MG63 (cell line): ENCODE results near the gene TFAP2B. TPM values are rescaled to one million over a fixed set of nuclear protein-coding genes. Genes with fewer than 3 reads are reported as not detected.

ENCODE experiments used
- DNase-seq: peaks from one replicate; pipeline ENCODE4 v3.0.0-alpha.2; 2020
- H3K27me3 ChIP-seq: fragments of 250-450 bp; sonication (Bioruptor Pico); 2 replicates; pipeline ENCODE4 v1.5.1; 2020; ENCODE audit warnings: mild to moderate bottlenecking, moderate library complexity
- H3K36me3 ChIP-seq: fragments of 250-450 bp; sonication (Bioruptor Pico); 2 replicates; pipeline ENCODE4 v1.5.1; 2020; ENCODE audit warnings: mild to moderate bottlenecking, moderate library complexity
- H3K4me3 ChIP-seq: fragments of 250-450 bp; sonication (Bioruptor Pico); 2 replicates; pipeline ENCODE4 v1.5.1; 2020; ENCODE audit warnings: mild to moderate bottlenecking, moderate library complexity
- H3K9me3 ChIP-seq: fragments of 250-450 bp; sonication (Bioruptor Pico); 2 replicates; pipeline ENCODE4 v1.5.1; 2020; ENCODE audit warnings: mild to moderate bottlenecking, moderate library complexity
- total RNA-seq: library from RNA; depleted of rRNA; stranded (reverse); fragments of >200 nt; shearing (Covaris generic); gene quantifications from 2 replicates; pipeline ENCODE4 v1.2.3, GENCODE V29; 2014; ENCODE audit warnings: low replicate concordance; rRNA removed

Gene TFAP2B
- total RNA-seq, 1 experiment from 2014 or later, result not detected

DNA sequence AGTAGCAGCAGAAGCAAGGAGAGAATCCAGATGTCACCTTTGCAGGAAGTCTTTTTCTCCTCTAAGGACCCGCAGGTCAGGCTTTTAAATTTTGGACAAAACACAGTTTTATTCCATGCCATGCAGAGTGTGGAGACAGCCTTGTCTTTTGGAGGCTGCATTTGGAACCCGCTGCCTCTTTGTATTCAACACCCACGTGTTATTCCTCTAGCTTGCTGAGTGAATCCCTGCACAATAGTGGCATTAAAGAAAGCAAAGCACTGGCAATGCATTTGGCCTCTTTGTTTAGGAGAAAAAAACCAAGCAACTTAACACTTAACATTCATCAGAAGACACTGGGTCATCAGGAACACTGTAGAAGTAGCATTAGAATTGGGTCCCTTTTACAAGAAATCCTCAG is 43.5 kb downstream of the TFAP2B start:
- DNase-seq, result no peak
- Histone ChIP-seq H3K4me3 (no peak overlapping the region), H3K27me3 (no peaks in the 10 kb centered on the region), H3K9me3 (no peaks in the 10 kb centered on the region), H3K36me3 (no peaks in the 10 kb centered on the region)

DNA sequence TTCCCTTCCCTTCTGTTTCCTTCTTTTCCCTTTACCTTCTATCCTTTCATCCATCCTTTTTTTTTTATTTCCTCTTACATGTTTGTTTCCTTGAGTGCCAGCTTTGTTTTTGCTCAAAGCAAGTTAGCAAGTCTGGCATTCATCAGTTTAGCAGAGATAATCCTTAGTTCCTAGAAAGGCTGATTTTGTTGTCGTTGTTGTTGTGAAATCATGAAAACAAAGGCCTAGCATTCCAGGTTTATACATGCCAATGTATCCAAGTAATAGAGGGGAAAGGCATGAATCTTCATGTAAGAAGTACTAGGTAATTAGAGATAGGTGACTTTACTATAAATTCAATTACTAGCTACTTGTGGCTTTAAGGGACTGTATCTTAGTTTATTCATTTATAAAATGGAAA is 45.9 kb downstream of the TFAP2B start:
- H3K36me3 ChIP-seq, result no peaks in the 10 kb centered on the region
- H3K9me3 ChIP-seq, result no peaks in the 10 kb centered on the region
- DNase-seq, result no peak
- H3K27me3 ChIP-seq, result no peaks in the 10 kb centered on the region
- H3K4me3 ChIP-seq, result no peak overlapping the region

DNA sequence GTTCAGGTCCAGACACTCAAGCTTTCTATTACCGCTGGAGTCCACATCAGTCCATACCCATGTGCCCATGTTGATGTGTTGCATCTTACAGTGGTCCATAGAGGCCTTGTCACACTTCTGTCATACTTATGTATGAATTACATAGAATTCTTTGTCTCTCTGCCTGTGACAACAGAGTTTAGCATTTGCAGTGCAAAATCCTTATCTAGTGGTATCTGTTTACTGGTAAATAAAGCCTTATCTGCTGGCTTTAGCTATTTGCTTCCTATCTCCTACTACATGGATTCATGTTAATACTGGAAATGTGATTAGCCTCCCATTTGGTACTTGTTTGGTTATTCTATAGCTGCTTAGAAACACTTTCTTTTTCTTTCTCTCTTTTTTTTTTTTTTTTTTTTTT is 49.8 kb downstream of the TFAP2B start:
- Histone ChIP-seq H3K9me3 (no peaks in the 10 kb centered on the region), H3K27me3 (no peaks in the 10 kb centered on the region), H3K36me3 (no peaks in the 10 kb centered on the region), H3K4me3 (no peak overlapping the region)
- DNase-seq, result no peak

DNA sequence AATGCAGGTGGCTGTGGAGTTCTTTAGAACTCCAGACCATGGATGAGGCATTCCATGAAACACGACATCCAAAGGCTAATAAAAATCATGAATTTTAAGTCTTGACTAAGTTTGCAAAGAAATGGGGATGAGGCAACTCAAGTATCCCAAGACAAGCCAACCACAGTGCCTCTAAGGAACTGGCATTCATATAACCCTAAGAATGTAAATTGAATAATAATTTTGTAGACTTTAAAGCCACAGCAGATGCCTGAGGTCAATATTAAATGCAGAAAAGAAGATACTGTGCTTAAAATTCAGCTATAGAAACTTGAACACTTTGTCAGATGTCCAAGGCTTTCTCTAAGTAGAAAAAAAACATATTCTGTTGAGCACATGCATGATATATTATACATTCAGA is 54.5 kb downstream of the TFAP2B start:
- Histone ChIP-seq H3K4me3 (no peak overlapping the region), H3K9me3 (no peaks in the 10 kb centered on the region), H3K27me3 (no peaks in the 10 kb centered on the region), H3K36me3 (no peaks in the 10 kb centered on the region)
- DNase-seq, result no peak

- no peaks in the 10 kb centered on the region for H3K36me3 ChIP-seq
- no peak for DNase-seq
- no peaks in the 10 kb centered on the region for H3K9me3 ChIP-seq
- no peak overlapping the region for H3K4me3 ChIP-seq
- H3K27me3 ChIP-seq, result no peaks in the 10 kb centered on the region
Measured at GRCh38 chr6:50884364-50884763, 65.7 kb downstream of the TFAP2B start.

- no peak overlapping the region for H3K4me3 ChIP-seq
- H3K36me3 ChIP-seq, result no peaks in the 10 kb centered on the region
- no peak for DNase-seq
- no peaks in the 10 kb centered on the region for H3K9me3 ChIP-seq
- H3K27me3 ChIP-seq, result no peaks in the 10 kb centered on the region
Measured at GRCh38 chr6:50887112-50887511, 68.4 kb downstream of the TFAP2B start.

DNA sequence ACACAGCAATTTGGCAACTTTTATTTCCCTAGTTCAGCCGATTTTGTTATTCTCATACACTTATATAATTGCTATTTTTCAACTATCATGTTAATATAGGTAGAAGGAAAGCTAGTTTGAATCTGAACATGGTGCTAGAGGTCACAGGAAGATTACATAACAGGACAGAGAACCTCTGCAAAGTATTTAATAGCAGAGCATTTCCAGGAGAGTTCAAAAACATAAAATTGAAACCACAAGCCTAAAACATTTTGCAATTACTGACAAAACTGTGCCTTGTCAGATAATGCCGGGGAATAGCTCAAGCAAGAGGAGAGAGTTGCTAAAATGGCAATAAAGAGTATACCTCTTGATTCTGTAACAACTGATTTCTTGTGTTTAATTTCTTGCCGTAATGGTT is 70.8 kb downstream of the TFAP2B start:
- Histone ChIP-seq H3K9me3 (no peaks in the 10 kb centered on the region), H3K27me3 (no peaks in the 10 kb centered on the region), H3K4me3 (no peak overlapping the region), H3K36me3 (no peaks in the 10 kb centered on the region)
- DNase-seq, result no peak

GRCh38 chr6:50889935-50890334 is 71.3 kb downstream of the TFAP2B start:
- H3K9me3 ChIP-seq, result no peaks in the 10 kb centered on the region
- H3K4me3 ChIP-seq, result no peak overlapping the region
- no peaks in the 10 kb centered on the region for H3K27me3 ChIP-seq
- no peaks in the 10 kb centered on the region for H3K36me3 ChIP-seq
- DNase-seq, result no peak

GRCh38 chr6:50890579-50890978 is 71.9 kb downstream of the TFAP2B start:
- Histone ChIP-seq H3K27me3 (no peaks in the 10 kb centered on the region), H3K4me3 (no peak overlapping the region), H3K9me3 (no peaks in the 10 kb centered on the region), H3K36me3 (no peaks in the 10 kb centered on the region)
- no peak for DNase-seq

DNA sequence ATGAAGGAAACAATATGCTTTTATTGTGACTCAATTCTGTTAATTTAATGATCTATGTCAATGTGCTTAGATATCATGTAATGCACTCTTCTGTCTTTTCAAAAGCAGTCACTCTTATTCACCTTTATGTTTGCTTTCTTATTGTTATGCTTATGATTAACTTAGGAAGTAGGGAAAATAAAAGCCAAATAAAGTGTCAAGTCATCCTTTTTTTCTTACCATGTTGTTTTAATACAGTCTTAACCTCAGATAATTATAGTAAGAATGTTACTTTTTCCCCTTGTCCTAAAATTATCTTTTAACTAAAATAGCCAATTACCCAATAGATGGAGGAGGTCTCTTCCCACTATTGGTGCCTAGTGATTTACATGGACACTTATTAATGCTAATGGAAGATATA is 72.6 kb downstream of the TFAP2B start:
- H3K9me3 ChIP-seq, result no peaks in the 10 kb centered on the region
- no peak overlapping the region for H3K4me3 ChIP-seq
- H3K27me3 ChIP-seq, result no peaks in the 10 kb centered on the region
- no peaks in the 10 kb centered on the region for H3K36me3 ChIP-seq
- no peak for DNase-seq

Other genes starting within 250 kb of the TFAP2B start
- not detected in 2 replicates for gene TFAP2D, start 105.3 kb upstream of the TFAP2B start, total RNA-seq